ENCODE results near the gene UGT2B10.
"Not testable (repeated sequence)": the region's sequence is repeated elsewhere in the genome, so short reads cannot be mapped to it uniquely, and the experiment has no call there.

The UGT2B10 gene

GRCh38 chr4:68815617-68816409 is at the start of gene UGT2B10:
TSS of gene UGT2B10 (plus strand) at chr4:68815994. CDS start at chr4:68816020, 26 bp downstream.
- not testable (repeated sequence) for H3K9me3 ChIP-seq (ENCODE audit: control insufficient read depth, insufficient read depth, low read length); H3K9ac ChIP-seq (ENCODE audit: low read depth, low read length); H3K36me3 ChIP-seq (ENCODE audit: control insufficient read depth, insufficient read depth, low read length); H3K27me3 ChIP-seq (ENCODE audit: control insufficient read depth, insufficient read depth, low read length)
- Histone ChIP-seq H3K4me3 (ENCODE audit: low read depth, low read length) (peak within 1 kb of the TSS; percentile 13; the same call in 1 of the 2 replicates), H3K27ac (ENCODE audit: low read depth, low read length) (peak within 1 kb of the TSS; percentile 40), H3K4me1 (ENCODE audit: control insufficient read depth, insufficient read depth, low read length) (peaks cover 20% of the 10 kb centered on the region)

GRCh38 chr4:68771836-68772235 is 44.0 kb upstream of the UGT2B10 start:
- peaks cover 15% of the 10 kb centered on the region for H3K9me3 ChIP-seq (ENCODE audit: control insufficient read depth, insufficient read depth, low read length)
- not testable (repeated sequence) for H3K27ac ChIP-seq (ENCODE audit: low read depth, low read length); H3K9ac ChIP-seq (ENCODE audit: low read depth, low read length); H3K4me3 ChIP-seq (ENCODE audit: low read depth, low read length); H3K36me3 ChIP-seq (ENCODE audit: control insufficient read depth, insufficient read depth, low read length); H3K27me3 ChIP-seq (ENCODE audit: control insufficient read depth, insufficient read depth, low read length); H3K4me1 ChIP-seq (ENCODE audit: control insufficient read depth, insufficient read depth, low read length)

- H3K4me1 ChIP-seq (ENCODE audit: control insufficient read depth, insufficient read depth, low read length), result no peaks in the 10 kb centered on the region
- peaks cover 15% of the 10 kb centered on the region for H3K9me3 ChIP-seq (ENCODE audit: control insufficient read depth, insufficient read depth, low read length)
- H3K27me3 ChIP-seq (ENCODE audit: control insufficient read depth, insufficient read depth, low read length), result no peaks in the 10 kb centered on the region
- no peak overlapping the region for H3K9ac ChIP-seq (ENCODE audit: low read depth, low read length)
- no peak overlapping the region for H3K27ac ChIP-seq (ENCODE audit: low read depth, low read length)
- no peak overlapping the region for H3K4me3 ChIP-seq (ENCODE audit: low read depth, low read length)
- H3K36me3 ChIP-seq (ENCODE audit: control insufficient read depth, insufficient read depth, low read length), result no peaks in the 10 kb centered on the region
Observed at GRCh38 chr4:68773699-68774098, 42.1 kb upstream of the UGT2B10 start.

DNA sequence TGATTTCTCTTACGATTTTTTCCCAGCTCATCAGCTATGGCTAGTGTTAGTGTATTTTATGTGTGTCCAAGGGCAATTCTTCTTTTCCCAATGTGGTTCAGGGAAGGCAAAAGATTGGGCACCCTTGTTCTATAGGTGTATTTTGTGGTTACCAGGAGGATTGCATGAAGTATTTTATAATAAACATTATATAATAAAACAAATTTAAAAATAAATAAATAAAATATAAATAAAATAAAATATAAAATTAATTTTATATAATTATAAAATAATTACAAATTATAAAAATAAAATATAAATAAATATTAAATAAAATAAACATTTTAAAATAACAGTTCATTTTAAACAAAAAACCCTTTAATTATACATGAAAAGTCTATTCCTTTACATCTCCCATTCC is 35.6 kb upstream of the UGT2B10 start:
- Histone ChIP-seq H3K9ac (ENCODE audit: low read depth, low read length) (no peak overlapping the region), H3K4me3 (ENCODE audit: low read depth, low read length) (no peak overlapping the region), H3K4me1 (ENCODE audit: control insufficient read depth, insufficient read depth, low read length) (no peaks in the 10 kb centered on the region), H3K36me3 (ENCODE audit: control insufficient read depth, insufficient read depth, low read length) (no peaks in the 10 kb centered on the region), H3K27ac (ENCODE audit: low read depth, low read length) (no peak overlapping the region), H3K27me3 (ENCODE audit: control insufficient read depth, insufficient read depth, low read length) (no peaks in the 10 kb centered on the region), H3K9me3 (ENCODE audit: control insufficient read depth, insufficient read depth, low read length) (no peaks in the 10 kb centered on the region)

DNA sequence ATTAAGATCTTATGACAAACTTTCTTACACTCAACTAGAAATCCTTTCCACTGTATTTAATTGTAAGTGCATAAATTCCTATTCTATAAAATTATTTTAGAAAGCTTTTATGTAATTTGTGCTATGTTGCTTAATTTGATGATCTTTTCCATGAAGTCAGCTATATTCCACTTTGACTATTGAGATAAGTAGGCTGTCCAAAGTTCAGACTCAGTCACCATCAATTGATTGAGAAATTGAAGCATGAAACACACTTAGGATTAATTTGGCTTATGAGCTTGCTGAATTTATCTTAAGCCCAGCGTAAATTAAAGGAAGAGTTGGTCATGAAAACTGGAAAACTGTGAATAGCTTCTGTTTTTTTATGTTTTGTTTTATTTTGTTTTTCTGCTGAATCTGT is 18.7 kb upstream of the UGT2B10 start:
- peaks cover 15% of the 10 kb centered on the region for H3K4me1 ChIP-seq (ENCODE audit: control insufficient read depth, insufficient read depth, low read length)
- H3K9ac ChIP-seq (ENCODE audit: low read depth, low read length), result no peak overlapping the region
- H3K9me3 ChIP-seq (ENCODE audit: control insufficient read depth, insufficient read depth, low read length), result no peaks in the 10 kb centered on the region
- H3K27ac ChIP-seq (ENCODE audit: low read depth, low read length), result no peak overlapping the region
- H3K36me3 ChIP-seq (ENCODE audit: control insufficient read depth, insufficient read depth, low read length), result no peaks in the 10 kb centered on the region
- no peak overlapping the region for H3K4me3 ChIP-seq (ENCODE audit: low read depth, low read length)
- no peaks in the 10 kb centered on the region for H3K27me3 ChIP-seq (ENCODE audit: control insufficient read depth, insufficient read depth, low read length)

- no peaks in the 10 kb centered on the region for H3K36me3 ChIP-seq (ENCODE audit: control insufficient read depth, insufficient read depth, low read length)
- no peaks in the 10 kb centered on the region for H3K9me3 ChIP-seq (ENCODE audit: control insufficient read depth, insufficient read depth, low read length)
- peaks cover 15% of the 10 kb centered on the region for H3K4me1 ChIP-seq (ENCODE audit: control insufficient read depth, insufficient read depth, low read length)
- no peak overlapping the region for H3K4me3 ChIP-seq (ENCODE audit: low read depth, low read length)
- no peaks in the 10 kb centered on the region for H3K27me3 ChIP-seq (ENCODE audit: control insufficient read depth, insufficient read depth, low read length)
- peak overlapping the region; percentile 27 for H3K27ac ChIP-seq (ENCODE audit: low read depth, low read length)
- H3K9ac ChIP-seq (ENCODE audit: low read depth, low read length), result no peak overlapping the region
Observed at GRCh38 chr4:68797618-68798017, 18.2 kb upstream of the UGT2B10 start.

- Histone ChIP-seq H3K4me3 (ENCODE audit: low read depth, low read length) (no peak overlapping the region), H3K4me1 (ENCODE audit: control insufficient read depth, insufficient read depth, low read length) (peaks cover 4% of the 10 kb centered on the region; the same call in 1 of the 2 replicates), H3K9ac (ENCODE audit: low read depth, low read length) (no peak overlapping the region), H3K36me3 (ENCODE audit: control insufficient read depth, insufficient read depth, low read length) (no peaks in the 10 kb centered on the region), H3K27ac (ENCODE audit: low read depth, low read length) (no peak overlapping the region), H3K27me3 (ENCODE audit: control insufficient read depth, insufficient read depth, low read length) (no peaks in the 10 kb centered on the region), H3K9me3 (ENCODE audit: control insufficient read depth, insufficient read depth, low read length) (peaks cover 11% of the 10 kb centered on the region)
Observed at GRCh38 chr4:68803013-68803412, 12.8 kb upstream of the UGT2B10 start.

DNA sequence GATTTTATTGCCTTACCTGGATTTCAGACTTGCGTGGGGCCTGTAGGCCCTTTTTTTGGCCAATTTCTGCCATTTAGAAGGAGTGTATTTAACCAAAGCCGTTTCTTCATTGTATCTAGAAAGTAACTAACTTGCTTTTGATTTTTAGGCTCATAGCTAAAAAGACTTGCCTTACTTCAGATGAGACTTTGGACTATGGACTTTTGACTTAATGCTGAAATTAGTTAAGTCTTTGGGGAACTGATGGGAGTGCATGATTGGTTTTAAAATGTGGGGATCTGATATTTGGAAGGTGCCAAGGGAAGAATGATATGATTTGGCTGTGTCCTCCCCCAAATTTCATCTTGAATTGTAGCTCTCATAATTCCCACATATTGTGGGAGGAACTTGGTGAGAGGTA is 7.7 kb upstream of the UGT2B10 start:
- Histone ChIP-seq H3K27me3 (ENCODE audit: control insufficient read depth, insufficient read depth, low read length) (no peaks in the 10 kb centered on the region), H3K9ac (ENCODE audit: low read depth, low read length) (no peak overlapping the region), H3K27ac (ENCODE audit: low read depth, low read length) (no peak overlapping the region), H3K4me3 (ENCODE audit: low read depth, low read length) (no peak overlapping the region), H3K9me3 (ENCODE audit: control insufficient read depth, insufficient read depth, low read length) (peaks cover 12% of the 10 kb centered on the region), H3K36me3 (ENCODE audit: control insufficient read depth, insufficient read depth, low read length) (no peaks in the 10 kb centered on the region), H3K4me1 (ENCODE audit: control insufficient read depth, insufficient read depth, low read length) (no peaks in the 10 kb centered on the region)

- Histone ChIP-seq H3K4me3 (ENCODE audit: low read depth, low read length) (no peak overlapping the region), H3K9me3 (ENCODE audit: control insufficient read depth, insufficient read depth, low read length) (peaks cover 12% of the 10 kb centered on the region), H3K27ac (ENCODE audit: low read depth, low read length) (no peak overlapping the region), H3K36me3 (ENCODE audit: control insufficient read depth, insufficient read depth, low read length) (no peaks in the 10 kb centered on the region), H3K27me3 (ENCODE audit: control insufficient read depth, insufficient read depth, low read length) (no peaks in the 10 kb centered on the region), H3K9ac (ENCODE audit: low read depth, low read length) (no peak overlapping the region), H3K4me1 (ENCODE audit: control insufficient read depth, insufficient read depth, low read length) (peaks cover 3% of the 10 kb centered on the region)
Observed at GRCh38 chr4:68810919-68811318, 4.9 kb upstream of the UGT2B10 start.

- peak overlapping the region; percentile 13; the same call in 1 of the 2 replicates for H3K4me3 ChIP-seq (ENCODE audit: low read depth, low read length)
- H3K36me3 ChIP-seq (ENCODE audit: control insufficient read depth, insufficient read depth, low read length); H3K27me3 ChIP-seq (ENCODE audit: control insufficient read depth, insufficient read depth, low read length); H3K9ac ChIP-seq (ENCODE audit: low read depth, low read length); H3K9me3 ChIP-seq (ENCODE audit: control insufficient read depth, insufficient read depth, low read length): not testable (repeated sequence)
- H3K4me1 ChIP-seq (ENCODE audit: control insufficient read depth, insufficient read depth, low read length), result peaks cover 20% of the 10 kb centered on the region
- H3K27ac ChIP-seq (ENCODE audit: low read depth, low read length), result peak overlapping the region; percentile 40
Observed at GRCh38 chr4:68816410-68817265, 844 bp downstream of the UGT2B10 start.

DNA sequence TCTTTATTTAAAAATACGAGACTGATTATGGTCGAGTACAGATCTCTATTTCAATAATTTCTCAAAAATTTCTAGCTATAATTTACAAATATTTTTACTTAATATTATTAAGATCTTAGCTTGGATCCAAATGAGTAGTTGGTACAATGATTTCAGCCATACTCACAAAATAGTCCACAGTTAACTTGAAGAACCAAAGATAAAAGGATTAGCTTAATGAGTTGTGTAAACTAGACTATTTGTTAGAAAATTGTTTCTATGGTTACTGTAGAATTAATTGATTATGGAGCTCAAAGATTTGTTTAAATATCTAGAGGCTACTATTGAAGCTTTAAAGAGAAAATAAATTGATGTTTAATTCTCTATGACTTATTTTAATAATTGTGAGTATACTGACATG is 1.6 kb downstream of the UGT2B10 start:
- Histone ChIP-seq H3K9me3 (ENCODE audit: control insufficient read depth, insufficient read depth, low read length) (no peaks in the 10 kb centered on the region), H3K4me3 (ENCODE audit: low read depth, low read length) (no peak overlapping the region)

More for the DNA sequence above, 1.6 kb downstream of the UGT2B10 start:
- Histone ChIP-seq H3K36me3 (ENCODE audit: control insufficient read depth, insufficient read depth, low read length) (no peaks in the 10 kb centered on the region), H3K27ac (ENCODE audit: low read depth, low read length) (no peak overlapping the region), H3K27me3 (ENCODE audit: control insufficient read depth, insufficient read depth, low read length) (no peaks in the 10 kb centered on the region), H3K4me1 (ENCODE audit: control insufficient read depth, insufficient read depth, low read length) (peaks cover 20% of the 10 kb centered on the region), H3K9ac (ENCODE audit: low read depth, low read length) (no peak overlapping the region)
